ENCODE measurements around the gene CCDC191. TPM values are rescaled to one million over a fixed set of nuclear protein-coding genes. Genes with fewer than 3 reads are reported as not detected.

CCDC191 gene
- total and polyA plus RNA-seq, 2 of the 4 experiments (the other 2 are of a cell fraction): 0.72 to 1.1 TPM

DNA sequence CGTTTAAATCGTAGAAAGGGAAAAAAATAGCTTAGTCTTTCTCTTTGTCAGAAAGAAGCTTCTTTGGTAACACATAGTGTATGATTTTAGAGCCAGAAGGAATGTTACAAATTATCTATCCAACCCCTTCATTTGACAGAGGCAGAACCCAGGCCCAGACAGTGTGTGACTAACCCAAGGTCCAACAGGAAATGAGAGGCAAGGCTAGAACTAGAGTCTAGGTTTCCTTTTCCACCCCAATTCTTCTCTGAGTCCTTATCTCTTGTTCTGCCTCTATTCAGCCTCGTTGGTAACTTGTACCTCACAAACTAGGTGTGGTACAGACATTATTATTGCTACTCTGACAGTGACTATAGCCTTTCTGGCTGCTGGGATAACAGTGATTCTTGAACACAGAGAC lies 39.5 kb upstream of the CCDC191 start:
- CTCF ChIA-PET: no interaction called here
- dilution Hi-C loops (cut with HindIII; ENCODE audit: low sequenced_read_pairs, unreplicated experiment): no loop called here
- Histone ChIP-seq H2BK15ac (ENCODE audit: low read depth, low read length) (no peak overlapping the region), H3K9me1 (ENCODE audit: insufficient read depth, low read length) (no peaks in the 10 kb centered on the region; the same call in 1 of the 2 replicates), H3K23ac (ENCODE audit: low read depth, low read length) (no peak overlapping the region), H4K8ac (ENCODE audit: low read depth in 2 of 2, low read length in 2 of 2) (no peak overlapping the region), H3K27ac (ENCODE audit: insufficient read depth, low read length) (no peak overlapping the region), H4K20me1 (ENCODE audit: insufficient read depth, low read length) (no peaks in the 10 kb centered on the region), H3K36me3 (ENCODE audit: control insufficient read depth, insufficient read depth, low read length) (no peaks in the 10 kb centered on the region), H4K91ac (ENCODE audit: insufficient read depth, low read depth, low read length) (no peak overlapping the region), H3K4me1 (ENCODE audit: control insufficient read depth, insufficient read depth, low read length) (peaks cover 3% of the 10 kb centered on the region; the same call in 1 of the 2 replicates), H4K5ac (ENCODE audit: low read depth, low read length) (no peak overlapping the region), H3K18ac (ENCODE audit: low read depth, low read length) (no peak overlapping the region), H3K56ac (ENCODE audit: extremely low read depth, insufficient read depth, low read length) (no peak overlapping the region), H2BK5ac (ENCODE audit: low read depth, low read length, poor library complexity, severe bottlenecking) (no peak overlapping the region), H2AK5ac (ENCODE audit: low read depth, low read length) (no peak overlapping the region), H3K4me2 (ENCODE audit: low read depth, low read length) (no peak overlapping the region), H3K4me3 (ENCODE audit: insufficient read depth, low read depth, low read length) (no peak overlapping the region), H3K4ac (ENCODE audit: low read depth, low read length) (no peak overlapping the region), H2AK9ac (replicated peaks; ENCODE audit: low read depth, low read length, poor library complexity) (no peak overlapping the region), H2BK20ac (ENCODE audit: low read depth, low read length) (no peak overlapping the region), H3K79me1 (ENCODE audit: low read depth in 1 of 2, low read length in 2 of 2) (no peaks in the 10 kb centered on the region), H3K14ac (replicated peaks; ENCODE audit: low read depth, low read length) (no peak overlapping the region), H3K27me3 (ENCODE audit: control insufficient read depth, insufficient read depth, low read length) (no peaks in the 10 kb centered on the region), H3K9me3 (ENCODE audit: control insufficient read depth, insufficient read depth, low read length) (no peaks in the 10 kb centered on the region), H3K9ac (ENCODE audit: low read depth, low read length) (no peak overlapping the region), H2AFZ (replicated peaks; ENCODE audit: low read length, poor library complexity) (no peak overlapping the region), H2BK120ac (ENCODE audit: low read depth, low read length) (no peak overlapping the region)
- no peak for DNase-seq
- in situ Hi-C loops (cut with MboI; ENCODE audit: low sequenced_read_pairs): no loop called here
- intact Hi-C loops (cut with micrococcal nuclease): no loop called here
- TF ChIP-seq CEBPB (IDR thresholded peaks at IDR 0.05; ENCODE audit: low read depth, low read length) (no peak), BHLHE40 (IDR thresholded peaks at IDR 0.05; ENCODE audit: low read depth, low read length) (no peak), RFX5 (IDR thresholded peaks at IDR 0.05; ENCODE audit: low read depth, low read length) (no peak), RCOR1 (IDR thresholded peaks at IDR 0.05; ENCODE audit: insufficient replicate concordance, low read length) (no peak)
- TF ChIP-seq, protein P1, sequence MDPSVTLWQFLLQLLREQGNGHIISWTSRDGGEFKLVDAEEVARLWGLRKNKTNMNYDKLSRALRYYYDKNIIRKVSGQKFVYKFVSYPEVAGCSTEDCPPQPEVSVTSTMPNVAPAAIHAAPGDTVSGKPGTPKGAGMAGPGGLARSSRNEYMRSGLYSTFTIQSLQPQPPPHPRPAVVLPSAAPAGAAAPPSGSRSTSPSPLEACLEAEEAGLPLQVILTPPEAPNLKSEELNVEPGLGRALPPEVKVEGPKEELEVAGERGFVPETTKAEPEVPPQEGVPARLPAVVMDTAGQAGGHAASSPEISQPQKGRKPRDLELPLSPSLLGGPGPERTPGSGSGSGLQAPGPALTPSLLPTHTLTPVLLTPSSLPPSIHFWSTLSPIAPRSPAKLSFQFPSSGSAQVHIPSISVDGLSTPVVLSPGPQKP (IDR thresholded peaks at IDR 0.05; ENCODE audit: borderline replicate concordance, low read depth, low read length): no peak
- TF ChIP-seq, protein P2, sequence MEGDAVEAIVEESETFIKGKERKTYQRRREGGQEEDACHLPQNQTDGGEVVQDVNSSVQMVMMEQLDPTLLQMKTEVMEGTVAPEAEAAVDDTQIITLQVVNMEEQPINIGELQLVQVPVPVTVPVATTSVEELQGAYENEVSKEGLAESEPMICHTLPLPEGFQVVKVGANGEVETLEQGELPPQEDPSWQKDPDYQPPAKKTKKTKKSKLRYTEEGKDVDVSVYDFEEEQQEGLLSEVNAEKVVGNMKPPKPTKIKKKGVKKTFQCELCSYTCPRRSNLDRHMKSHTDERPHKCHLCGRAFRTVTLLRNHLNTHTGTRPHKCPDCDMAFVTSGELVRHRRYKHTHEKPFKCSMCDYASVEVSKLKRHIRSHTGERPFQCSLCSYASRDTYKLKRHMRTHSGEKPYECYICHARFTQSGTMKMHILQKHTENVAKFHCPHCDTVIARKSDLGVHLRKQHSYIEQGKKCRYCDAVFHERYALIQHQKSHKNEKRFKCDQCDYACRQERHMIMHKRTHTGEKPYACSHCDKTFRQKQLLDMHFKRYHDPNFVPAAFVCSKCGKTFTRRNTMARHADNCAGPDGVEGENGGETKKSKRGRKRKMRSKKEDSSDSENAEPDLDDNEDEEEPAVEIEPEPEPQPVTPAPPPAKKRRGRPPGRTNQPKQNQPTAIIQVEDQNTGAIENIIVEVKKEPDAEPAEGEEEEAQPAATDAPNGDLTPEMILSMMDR (conservative IDR thresholded peaks at IDR 0.05; ENCODE audit: low read depth, low read length): no peak
- TF ChIP-seq, protein P3, sequence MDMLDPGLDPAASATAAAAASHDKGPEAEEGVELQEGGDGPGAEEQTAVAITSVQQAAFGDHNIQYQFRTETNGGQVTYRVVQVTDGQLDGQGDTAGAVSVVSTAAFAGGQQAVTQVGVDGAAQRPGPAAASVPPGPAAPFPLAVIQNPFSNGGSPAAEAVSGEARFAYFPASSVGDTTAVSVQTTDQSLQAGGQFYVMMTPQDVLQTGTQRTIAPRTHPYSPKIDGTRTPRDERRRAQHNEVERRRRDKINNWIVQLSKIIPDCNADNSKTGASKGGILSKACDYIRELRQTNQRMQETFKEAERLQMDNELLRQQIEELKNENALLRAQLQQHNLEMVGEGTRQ (IDR thresholded peaks at IDR 0.05; ENCODE audit: low read depth, low read length): no peak
- ATAC-seq (ENCODE audit: low read depth): no peak
- POLR2A ChIA-PET (ENCODE audit: unreplicated experiment): no interaction called here
- WGBS, 2 experiments (ENCODE audit: extremely low coverage in 2 of 2, insufficient read length in 1 of 2): no CpG with 5 or more reads among the region's 3 CpGs
- no TSS peak for BruUV-seq (replicated peaks)
